ENCODE data around the gene NT5C1A.

DNA sequence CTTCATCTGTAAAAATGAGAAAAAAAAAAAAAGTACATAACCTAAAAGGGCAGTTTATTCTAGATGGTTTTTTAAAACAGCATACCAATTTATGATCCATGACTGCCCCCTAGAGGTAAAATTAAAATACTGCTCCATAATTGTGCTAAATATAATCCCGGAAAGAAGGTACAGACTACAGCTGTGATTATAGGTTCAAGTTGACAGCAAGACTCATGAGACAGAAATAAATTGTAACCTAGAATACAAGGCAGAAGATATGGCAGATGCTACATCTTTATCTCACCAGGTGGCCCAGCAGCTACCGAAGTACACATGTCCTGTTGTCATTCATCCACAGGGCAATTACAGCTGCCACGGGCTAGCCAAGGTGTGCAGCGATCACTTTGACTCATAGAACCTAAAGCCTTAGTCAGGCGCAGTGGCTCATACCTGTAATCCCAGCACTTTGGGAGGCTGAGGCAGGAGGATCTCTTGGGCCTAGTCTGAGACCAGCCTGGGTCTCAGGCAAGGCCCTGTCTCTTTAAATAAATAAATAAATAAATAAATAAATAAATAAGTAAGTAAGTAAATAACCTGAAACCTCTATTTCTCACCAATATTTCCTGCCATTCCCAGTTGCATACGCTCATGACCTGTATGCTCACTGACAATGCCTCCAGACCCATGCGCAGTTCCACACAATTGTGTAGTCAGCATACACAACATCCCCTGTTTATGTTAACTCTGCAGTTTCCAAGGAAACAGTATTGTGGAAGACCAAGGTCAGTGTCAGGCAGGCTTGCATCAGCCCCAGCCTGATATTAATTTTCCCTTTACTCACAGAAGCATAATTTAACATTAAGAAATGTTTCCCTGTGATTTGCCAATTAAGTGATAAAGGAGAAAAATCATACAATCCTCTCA, 48.4 kb upstream of the NT5C1A start:
- TF ChIP-seq, protein P1, sequence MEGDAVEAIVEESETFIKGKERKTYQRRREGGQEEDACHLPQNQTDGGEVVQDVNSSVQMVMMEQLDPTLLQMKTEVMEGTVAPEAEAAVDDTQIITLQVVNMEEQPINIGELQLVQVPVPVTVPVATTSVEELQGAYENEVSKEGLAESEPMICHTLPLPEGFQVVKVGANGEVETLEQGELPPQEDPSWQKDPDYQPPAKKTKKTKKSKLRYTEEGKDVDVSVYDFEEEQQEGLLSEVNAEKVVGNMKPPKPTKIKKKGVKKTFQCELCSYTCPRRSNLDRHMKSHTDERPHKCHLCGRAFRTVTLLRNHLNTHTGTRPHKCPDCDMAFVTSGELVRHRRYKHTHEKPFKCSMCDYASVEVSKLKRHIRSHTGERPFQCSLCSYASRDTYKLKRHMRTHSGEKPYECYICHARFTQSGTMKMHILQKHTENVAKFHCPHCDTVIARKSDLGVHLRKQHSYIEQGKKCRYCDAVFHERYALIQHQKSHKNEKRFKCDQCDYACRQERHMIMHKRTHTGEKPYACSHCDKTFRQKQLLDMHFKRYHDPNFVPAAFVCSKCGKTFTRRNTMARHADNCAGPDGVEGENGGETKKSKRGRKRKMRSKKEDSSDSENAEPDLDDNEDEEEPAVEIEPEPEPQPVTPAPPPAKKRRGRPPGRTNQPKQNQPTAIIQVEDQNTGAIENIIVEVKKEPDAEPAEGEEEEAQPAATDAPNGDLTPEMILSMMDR (conservative IDR thresholded peaks at IDR 0.05; ENCODE audit: low read length), result peak; percentile 91
- no peak for TF ChIP-seq EZH2phosphoT487 (IDR thresholded peaks at IDR 0.05; ENCODE audit: borderline replicate concordance, low read depth, low read length)

Data from OCI-LY7 (cell line).